Stimulated activated CD8-positive, alpha-beta memory T cell treated with anti-CD3 and anti-CD28 coated beads, Interleukin-15, amount 100 ng/mL, for 1 hour (primary cell): ENCODE measurements around the gene OTOP3.

Source experiments
- DNase-seq: peaks from one replicate; pipeline ENCODE4 v3.0.0-alpha.2; 2020; ENCODE audit warnings: low read depth

Gene OTOP3

DNA sequence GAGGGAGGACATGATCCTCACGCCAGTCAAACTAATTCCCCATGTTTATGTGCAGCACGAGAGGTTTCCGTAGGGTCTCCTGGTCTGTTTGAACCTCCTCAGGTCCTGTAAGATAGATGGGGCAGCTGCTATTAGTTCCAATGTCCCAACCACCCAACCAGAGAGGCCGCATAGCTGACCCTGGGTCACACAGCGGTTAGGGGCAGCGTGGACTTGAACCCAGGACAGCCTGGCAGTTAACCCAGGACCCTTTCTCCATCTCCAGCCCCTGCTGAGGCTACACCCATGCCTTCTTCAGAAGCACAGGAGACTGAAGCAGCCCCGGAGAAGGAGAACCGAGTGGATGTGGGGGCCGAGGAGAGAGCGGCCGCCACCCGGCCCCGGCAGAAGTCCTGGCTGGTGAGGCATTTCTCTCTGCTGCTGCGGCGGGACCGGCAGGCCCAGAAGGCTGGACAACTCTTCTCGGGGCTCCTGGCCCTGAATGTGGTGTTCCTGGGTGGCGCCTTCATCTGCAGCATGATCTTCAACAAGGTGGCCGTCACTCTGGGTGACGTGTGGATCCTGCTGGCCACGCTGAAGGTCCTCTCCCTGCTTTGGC is 5.5 kb downstream of the OTOP3 start:
- DNase-seq, result no peak

DNA sequence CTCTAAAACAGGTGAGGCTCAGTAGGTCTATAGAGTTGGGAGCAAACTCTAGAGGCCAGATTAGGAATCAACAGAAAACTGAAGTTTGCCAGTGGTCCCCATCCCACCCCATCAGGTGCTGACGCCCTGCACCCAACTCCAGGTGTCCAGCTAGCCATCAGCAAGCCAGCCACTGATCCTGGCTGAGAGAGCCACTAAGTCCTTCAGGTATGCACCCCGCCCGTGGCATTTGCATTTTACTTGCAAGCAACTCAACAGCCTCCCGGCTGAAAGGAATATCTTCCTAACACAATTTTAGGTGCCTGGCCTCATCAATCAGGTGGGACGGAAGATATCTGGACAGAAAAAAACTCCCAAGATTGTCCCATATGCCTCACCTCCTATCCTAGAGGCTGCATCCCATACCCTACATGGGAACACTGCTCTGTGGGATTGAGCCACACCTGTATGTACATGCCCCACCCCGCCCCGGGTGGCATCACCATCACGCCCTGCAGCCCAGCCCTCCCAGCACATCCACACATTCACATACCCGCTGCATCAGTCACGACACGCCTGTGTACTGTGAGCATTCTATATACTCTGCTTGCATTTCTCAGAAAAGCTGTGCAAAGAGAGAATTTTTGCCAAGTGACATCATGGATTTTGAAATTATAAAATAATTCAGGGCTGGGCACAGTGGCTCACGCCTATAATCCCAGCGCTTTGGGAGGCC is 8.3 kb downstream of the OTOP3 start:
- DNase-seq, result no peak

DNA sequence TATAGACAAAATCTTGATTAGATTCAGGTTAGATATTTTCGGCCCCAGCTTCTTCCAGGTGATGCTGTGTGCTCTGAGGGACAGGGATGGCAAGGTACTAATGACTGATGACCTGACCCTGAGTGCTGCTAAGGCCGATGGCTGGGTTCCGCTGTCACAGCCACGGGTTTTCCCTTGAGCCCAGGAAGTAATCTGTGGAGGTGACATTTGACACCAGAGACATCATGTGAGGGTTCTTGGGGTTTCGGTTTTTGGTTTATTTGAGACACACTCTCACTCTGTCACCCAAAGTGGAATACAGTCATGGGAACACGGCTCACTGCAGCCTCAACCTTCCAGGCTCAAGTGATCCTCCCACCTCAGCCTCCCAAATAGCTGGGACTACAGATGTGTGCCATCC is 9.8 kb downstream of the OTOP3 start:
- no peak for DNase-seq

DNA sequence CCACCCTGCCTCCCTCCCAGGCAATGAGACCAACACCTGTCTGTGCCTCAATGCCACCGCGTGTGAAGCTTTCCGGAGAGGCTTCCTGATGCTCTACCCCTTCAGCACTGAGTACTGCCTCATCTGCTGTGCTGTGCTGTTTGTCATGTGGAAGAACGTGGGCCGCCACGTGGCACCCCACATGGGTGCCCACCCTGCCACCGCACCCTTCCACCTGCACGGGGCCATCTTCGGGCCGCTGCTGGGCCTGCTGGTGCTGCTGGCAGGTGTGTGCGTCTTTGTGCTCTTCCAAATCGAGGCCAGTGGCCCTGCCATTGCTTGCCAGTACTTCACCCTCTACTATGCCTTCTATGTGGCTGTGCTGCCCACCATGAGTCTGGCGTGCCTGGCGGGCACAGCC is 10.9 kb downstream of the OTOP3 start:
- DNase-seq, result no peak

DNA sequence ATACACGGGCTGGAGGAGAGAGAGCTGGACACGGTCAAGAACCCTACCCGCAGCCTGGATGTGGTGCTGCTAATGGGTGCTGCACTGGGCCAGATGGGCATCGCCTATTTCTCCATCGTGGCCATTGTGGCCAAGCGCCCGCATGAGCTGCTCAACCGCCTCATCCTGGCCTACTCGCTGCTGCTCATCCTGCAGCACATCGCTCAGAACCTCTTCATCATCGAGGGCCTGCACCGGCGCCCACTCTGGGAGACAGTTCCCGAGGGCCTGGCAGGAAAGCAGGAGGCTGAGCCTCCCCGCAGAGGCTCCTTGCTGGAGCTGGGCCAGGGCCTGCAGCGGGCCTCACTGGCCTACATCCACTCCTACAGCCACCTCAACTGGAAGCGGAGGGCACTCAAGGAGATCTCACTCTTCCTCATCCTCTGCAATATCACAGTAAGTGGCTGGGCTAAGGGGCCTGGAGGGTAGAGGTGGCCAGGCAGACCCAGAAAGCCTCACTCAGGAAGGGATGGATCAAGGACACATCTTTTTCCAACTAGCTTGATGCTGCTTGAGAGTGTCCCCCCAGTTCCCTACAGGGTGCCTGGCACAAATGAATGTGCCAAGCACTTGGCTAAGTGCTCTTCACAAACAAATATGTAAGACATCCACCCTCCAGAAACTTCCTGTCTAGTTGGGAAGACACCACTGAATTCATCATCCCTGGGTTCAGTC is 11.5 kb downstream of the OTOP3 start:
- DNase-seq, result no peak

DNA sequence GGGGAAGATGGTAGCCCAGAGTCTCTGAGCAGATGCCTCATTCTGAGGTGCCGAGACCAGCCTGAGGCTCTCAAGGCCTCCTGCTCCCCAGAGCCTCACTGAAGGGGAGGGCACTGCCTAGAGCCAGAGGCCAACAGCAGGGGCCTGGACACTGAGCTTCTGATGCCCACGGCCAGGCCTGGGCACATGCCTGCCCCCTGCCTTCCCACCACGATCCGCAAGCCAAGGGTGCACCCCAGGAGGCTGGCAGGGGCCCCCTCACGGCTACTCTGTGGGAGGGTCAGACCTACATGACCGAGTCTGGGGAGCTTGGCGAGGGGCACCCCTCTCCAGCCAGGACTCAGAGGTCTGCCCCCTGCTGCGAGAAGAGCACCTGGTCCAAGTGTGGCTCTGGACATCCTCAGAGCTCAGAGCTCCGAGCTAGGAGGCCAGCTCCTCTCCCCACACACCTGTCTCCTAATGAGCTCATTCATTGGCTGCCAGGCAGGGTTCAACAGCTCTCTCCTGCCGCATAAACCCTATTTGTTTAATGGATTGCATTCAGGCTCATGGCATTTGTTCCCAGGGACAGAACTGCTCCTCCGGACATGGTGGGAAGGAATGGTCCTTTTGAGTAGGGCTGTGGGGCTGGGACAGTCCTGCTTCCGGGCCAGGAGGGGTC is 13.9 kb downstream of the OTOP3 start:
- no peak for DNase-seq

DNA sequence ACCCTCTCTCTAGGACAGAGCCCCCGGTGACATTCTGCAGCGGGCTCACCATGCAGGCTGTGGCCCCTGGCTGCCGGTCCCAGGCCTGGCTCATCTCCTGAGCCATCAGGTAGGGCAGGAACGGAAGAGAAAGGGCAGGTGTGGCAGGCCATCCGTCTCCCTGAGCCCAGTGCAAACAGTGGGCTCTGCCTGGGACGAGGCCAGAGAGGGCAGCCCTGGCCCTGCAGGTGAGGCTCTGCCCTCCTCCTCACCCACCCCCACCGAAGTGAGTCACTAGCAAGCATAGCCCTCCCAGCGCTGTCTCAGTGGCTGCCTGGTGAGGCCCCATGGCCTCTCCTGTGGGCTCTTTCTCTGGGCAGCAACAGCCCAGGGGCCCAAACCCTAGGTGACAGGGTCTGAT is 14.5 kb downstream of the OTOP3 start:
- no peak for DNase-seq

DNA sequence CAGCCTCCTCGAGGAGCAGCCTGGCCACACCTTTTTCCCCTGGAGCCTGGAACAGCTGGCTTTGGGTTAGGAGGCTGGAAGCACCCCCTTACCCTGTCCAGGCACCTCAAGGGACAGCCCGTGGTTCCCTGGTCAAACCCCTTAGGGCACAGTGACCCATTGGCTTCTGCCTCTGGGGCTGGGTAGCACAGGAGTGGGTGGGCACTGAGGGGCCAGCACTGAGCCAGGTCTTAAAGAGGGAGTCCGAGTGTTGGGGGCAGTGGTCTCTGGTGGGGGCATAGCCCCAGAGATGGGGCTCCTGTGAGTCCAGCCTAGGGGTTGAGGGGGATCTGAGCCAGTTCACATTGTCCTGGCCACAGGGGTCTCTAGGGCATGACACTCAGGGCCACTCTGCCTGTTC is 15.4 kb downstream of the OTOP3 start:
- no peak for DNase-seq

DNA sequence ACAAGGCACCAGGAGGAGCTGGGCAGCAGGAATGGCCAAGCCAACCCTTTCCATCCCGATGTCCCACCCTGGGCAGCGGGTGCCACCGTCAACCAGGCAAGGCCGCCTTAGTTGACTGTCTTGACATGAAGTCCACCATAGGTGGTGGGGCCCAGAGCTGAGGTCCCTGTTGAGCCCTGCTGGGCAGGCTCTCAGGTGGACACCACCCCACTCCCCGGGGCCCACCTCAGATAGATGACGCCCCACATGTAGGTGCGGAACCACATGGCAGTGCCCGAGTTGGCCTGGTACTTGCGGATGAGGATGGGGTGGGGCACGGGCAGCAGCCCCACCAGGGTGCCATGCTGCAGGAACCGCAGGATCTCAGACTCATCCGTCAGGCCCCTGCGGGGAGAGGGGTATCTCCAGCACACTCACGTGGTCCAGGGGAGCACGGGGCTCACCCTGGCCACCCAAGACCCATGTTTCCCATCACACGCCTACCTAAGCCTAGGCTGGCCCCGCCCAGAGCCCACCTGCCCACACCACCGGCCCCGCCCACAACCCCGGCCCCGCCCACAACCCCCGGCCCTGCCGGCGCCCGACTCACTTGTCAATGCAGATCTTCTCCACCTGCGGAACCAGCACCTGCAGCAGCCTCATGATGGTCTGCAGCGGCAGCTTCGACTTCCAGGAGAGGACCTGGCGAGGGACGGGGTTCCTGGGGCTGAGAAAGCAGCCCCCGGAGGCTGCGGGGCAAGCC is 16.2 kb downstream of the OTOP3 start:
- DNase-seq, result no peak

DNA sequence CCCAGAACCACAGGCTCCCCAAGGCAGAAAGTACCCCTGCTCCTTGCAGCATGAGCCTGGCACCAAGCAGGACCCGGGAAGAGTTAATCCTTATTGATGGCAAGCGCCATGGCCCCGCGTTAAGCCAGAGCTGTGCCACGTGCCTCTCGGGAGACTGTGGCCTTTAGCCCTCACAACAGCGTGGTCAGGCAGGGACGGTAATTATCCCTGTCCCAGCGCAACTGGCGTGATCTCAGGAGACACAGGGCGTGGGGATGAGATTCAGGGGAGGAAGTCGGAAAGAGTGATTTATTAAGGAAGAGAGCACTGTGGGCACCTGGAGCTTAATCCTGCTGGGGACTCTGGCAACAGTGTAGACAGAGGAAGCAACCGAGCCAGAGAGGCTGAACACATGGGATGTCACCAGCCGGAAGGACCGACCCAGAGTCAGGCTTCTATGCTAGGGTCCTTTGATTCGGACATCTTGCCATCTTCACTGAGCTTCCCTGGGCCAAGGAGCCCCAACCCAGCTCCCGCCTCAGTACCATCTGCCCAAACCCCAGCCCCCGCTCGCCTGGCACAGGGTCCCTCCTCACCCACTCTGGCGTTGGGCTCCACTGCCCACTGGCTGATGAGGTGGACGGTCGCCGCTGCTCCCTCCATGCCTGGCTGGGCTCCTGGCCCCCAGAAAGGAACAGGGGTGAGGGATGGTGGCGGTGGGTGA is 16.9 kb downstream of the OTOP3 start:
- no peak for DNase-seq

DNA sequence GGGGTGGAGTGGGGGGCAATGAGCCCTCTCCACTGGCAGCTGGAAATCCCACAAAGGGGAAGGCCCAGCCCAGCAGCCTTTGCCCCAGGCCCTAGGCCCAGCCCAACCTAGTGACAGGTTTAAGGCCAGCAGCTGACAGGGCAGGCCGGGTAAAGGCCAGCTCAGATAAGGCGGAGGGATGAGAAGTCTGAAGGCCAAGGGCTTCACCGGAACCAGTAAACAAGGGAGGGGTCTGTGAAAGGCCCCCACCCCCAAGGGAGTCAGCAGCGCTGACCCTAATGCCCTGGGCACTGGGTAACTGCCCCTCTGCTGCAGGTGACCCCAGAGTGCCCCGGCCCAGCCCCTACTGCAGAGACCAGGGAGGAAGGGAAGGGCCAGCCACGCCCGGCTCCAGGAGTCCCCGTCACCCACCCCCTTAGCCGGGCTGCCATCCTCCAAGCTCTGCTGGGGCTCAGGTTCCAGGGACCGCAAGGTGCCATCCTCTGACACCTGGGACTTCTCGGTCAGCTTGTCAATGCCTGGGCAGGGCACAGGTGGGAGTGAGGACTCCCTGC is 17.5 kb downstream of the OTOP3 start:
- no peak for DNase-seq

DNA sequence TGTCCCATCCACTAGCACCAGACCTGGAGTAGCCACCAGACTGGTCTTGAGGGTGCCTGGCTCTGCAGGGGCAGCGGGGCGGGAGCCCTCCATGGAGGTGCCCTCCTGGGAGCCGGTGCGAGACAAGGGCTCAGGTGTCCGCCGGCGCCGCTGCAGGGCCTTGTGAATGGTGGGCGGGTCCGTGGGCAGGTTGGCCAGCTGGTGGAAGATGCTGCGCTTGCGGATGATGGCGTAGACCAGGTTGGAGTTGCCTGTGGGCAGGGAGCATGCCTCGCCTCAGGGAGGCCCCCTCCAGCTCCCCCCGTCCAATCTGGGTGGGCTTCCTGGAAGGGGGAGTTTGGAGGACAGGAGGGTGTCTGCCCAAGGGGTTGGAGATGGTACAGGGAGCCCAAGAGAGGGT is 18.4 kb downstream of the OTOP3 start:
- DNase-seq, result no peak

DNA sequence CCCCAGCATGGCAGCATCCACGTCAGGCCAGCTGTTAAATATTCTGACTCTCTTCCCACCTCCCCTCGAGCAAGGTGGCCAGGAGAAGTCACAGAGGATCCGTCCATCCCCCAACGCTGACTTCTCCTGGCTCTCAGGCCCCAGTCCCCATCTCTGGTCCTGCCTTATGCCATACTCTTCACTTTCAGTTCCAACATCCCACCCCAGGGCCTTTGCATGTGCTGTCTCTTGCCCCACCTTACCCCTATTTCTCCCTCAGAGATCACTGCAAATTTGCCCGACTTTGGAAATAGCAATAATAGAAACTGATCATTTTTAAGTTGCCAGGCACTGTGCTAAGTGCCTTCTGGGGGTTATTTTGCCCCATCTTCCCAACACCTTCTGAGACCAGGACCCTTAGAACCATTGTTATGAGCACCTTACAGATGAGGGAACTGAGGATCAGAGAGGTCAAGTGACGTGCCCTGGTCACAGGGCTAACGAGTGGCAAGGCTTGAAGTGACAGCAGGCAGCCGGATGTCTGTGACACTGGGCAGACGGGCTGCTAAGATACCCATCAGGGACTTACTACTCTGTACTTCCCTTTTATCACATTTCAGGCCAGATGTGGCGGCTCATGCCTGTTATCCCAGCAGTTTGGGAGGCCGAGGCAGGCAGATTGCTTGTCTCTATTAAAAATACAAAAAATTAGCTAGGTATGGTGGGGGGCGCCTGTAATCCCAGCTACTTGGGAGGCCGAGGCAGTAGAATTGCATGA is 19.1 kb downstream of the OTOP3 start:
- no peak for DNase-seq

DNA sequence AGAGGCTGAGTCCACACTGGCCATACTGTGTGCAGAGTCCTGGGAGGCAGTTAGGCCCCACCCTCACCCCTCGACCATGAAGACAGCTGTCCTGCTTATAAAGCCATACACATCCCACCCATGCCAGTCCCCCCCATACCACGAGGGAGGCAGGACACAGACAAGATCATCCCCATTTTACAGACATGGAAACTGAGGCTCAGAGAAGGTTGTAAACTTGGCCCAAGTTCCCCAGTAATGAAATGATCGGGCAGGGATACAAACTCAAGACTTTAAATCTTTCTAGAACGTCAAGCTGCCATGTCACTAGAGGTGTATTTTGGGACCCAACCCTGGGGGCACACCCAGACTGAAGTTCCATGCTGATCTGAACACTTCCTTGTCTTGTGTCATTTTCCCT is 20.4 kb downstream of the OTOP3 start:
- no peak for DNase-seq

DNA sequence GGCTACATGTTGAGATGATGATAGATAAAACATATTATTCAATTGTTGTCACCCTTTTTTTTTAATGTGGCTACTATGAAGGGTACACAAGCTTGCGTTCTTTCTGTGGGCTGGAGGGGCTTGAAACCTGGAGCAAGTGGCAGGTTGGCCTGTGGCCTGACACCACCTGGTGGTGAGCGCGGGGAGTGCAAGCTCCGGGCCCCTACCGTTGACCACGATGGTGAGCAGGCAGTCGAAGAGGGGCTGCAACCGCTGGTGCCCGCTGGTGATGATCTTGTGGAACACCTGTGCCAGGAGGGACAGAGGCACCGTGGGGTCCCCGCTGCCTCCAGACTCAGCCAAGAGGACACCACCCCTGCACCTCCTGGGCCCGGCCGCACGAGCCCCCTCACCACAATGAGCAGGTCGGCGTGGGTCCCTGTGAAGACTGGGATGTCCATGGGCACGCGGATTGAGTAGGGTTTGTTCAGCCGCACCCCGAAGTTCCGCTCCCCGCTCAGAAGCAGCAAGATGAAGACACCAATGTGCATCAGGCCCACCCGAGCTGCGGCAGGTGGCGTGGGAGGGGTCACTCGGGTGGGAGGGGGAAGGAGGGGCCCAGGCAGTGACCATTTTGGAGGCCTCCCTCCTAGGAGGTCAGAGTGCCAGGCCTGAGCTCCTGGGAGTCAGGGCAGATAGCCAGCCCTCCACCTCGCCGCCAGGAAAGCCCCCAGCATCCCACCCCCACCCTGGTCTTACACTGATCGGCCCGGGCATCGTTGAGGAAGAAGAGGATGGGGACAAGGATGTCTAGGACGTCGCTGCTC is 22.4 kb downstream of the OTOP3 start:
- peak; percentile 73 for DNase-seq

DNA sequence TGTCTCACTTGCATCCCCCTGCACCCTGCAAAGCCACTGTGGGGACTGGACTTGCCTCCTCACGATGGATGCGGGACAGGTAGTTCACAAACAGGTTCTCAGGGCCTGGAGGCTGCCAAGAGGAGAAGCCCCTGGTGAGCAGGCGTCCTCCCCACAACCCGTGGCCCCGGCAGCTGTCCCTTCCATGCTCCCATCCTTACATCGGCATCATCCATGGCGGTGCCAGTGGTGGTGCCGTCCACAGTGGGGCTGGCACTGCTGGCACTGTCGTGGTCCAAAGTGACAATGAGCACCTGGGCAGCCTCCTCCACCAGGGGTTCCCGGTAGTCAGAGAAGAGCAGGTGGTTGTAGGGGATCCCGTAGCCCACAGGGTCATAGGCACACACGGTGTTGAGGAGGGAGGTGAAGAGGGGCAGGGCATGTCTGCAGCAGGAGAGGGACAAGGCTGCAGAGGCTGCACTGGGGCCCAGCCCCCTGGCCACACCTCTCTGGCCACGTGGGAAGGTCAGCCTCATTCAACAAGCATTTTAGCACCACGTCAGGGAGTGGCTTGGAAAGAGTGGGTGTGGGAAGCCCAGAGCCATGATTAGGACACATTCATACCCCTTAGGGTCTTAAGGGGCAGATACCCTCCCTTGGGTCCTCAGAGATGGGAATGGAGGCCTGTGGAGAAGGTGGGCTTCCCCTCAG is 24.3 kb downstream of the OTOP3 start:
- DNase-seq, result no peak

DNA sequence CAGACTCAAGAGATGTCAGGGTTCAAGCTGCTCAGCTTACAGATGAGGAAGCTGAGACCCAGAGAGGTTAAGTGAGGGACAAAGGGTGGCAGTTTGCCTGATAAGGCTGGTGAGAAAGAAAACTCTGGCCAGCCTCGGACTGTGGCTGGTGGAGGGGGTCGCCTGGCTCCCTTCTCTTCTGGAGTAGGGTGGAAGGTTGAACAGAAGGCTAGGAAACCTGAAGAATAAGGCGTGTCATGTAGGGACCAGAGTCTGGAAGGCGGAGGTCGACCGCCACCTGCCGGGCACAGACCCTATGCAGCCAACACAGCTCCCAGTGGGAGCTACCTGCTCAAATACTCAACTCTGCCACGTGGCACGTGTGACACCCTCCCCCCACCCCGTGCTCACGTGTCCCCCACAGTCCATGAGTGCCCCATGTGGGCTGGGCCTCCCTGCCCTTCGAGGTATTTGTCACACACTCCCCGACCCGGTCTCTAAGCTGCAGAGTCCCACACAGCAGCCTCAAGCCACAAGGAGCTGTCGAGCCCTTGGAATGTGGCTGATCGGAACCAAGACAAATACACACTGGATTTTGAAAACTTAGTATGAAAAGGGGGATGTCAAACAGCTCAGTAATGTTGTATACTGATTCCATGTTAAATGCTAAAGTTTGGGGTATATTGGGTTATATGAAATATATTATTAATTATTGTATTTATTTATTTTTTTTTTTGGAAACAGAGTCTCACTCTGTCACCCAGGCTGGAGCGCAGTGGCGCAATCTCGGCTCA is 25.1 kb downstream of the OTOP3 start:
- no peak for DNase-seq

DNA sequence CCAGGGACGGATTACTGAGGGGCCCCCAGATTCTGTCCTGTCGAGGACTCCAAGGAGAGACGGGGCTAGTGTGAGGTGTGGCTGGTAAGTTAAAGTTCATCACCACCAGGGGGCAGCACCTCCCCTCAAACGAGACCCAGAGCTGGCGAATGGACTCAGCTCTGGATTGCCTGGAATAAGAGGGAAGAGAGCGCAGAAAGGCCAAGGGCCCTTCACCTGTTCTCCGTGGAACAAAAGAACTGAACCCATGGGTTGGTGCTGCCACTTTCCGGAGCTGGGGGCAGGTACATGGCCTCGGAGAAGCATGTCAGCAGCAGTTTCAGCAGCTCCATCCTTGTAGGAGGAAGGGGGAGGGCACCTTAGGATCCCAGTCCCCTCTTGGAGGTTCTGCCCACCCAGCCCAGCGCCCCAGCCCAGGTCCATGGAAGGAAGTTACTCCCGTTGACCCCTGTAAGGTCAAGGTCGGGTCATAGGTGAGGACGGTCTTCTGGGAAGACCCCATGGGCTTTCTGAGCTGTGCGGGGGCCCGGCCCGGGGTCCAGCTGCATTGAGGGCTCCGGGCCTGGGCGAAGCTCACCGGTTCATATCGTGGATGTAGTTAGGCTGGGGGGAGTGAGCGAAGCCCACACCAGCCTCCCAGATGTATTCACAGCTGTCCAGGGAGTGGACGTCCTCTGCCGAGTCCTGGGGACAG is 26.1 kb downstream of the OTOP3 start:
- peak; percentile 81 for DNase-seq
